HG03135 (cell line): ENCODE results near the gene JAKMIP1.

ENCODE experiments used
- ATAC-seq: cut with Tn5 transposase; IDR thresholded peaks from one replicate; pipeline ENCODE4 v1.9.1; 2021; ENCODE audit warnings: mild to moderate bottlenecking, moderate library complexity; ENCODE audit not compliant: unreplicated experiment

JAKMIP1 gene

DNA sequence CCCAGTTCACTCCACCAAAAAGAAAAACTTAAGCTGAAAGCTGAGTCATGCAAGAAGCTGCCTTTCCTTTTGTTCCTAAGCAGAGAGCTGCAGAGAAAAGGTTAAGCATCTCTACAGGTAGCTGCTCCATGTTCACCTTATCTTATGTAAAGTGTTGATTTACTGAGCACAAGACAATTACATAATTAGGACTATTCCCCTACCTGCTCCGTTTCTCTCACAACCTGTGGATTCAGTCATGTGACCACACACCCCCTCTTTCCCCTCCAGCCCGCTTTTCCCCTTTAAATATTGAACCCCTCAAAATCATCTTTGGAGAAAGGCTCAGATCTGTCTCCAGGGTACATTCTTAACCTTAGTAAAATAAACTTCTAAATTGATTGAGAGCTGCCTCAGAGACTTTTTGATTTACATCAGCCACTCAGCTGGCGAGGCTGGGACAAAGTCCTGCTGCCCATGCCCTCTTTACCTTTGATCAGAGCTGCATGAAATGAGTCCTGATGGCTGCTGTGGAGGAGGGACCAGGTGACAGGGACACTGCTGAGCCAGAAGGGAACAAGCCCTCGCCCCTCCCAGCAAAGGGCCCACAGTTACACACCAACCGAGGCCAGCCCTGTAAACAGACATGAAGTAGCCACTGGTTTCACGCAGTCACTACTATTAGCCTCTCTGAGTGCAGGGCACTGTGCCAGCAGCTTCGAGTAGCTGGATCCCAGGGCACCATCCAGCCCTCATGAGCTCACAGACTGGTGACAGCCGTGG is 128.2 kb downstream of the JAKMIP1 start:
- no peak for ATAC-seq

DNA sequence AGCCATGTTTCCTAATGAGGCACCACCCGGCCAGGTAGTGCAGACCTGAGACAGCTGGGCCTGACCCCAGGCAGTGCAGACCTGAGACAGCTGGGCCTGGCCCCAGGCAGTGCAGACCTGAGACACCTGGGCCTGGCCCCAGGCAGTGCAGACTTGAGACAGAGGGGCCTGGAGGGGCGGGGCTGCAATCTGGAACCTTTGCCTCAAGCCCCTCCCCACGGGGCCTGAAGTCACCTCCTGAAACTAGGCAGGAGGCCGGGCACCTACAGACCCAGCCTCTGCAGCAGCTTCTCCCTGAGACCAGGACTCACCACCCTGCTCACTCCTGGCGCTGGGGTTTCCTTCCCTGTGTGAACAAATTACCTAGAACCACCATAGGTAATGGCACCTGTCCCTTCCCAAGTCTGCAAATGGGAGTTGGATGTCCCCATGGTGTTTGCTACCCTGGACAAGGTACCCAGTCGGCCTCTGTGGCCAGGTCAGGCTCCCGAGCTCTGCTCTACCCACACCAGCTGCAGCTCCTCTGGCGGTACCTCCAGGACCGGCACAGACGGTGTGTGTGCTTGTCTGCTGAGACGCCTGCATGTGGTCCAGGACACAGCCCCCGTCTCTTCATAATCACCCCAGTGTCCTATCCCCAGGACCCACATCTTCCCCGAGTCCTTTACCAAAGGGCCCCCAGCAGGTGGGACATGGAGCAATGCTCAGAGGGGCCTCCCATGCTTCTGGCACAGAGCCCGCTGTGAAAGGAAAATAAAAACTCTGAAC is 129.0 kb downstream of the JAKMIP1 start:
- ATAC-seq, result no peak

DNA sequence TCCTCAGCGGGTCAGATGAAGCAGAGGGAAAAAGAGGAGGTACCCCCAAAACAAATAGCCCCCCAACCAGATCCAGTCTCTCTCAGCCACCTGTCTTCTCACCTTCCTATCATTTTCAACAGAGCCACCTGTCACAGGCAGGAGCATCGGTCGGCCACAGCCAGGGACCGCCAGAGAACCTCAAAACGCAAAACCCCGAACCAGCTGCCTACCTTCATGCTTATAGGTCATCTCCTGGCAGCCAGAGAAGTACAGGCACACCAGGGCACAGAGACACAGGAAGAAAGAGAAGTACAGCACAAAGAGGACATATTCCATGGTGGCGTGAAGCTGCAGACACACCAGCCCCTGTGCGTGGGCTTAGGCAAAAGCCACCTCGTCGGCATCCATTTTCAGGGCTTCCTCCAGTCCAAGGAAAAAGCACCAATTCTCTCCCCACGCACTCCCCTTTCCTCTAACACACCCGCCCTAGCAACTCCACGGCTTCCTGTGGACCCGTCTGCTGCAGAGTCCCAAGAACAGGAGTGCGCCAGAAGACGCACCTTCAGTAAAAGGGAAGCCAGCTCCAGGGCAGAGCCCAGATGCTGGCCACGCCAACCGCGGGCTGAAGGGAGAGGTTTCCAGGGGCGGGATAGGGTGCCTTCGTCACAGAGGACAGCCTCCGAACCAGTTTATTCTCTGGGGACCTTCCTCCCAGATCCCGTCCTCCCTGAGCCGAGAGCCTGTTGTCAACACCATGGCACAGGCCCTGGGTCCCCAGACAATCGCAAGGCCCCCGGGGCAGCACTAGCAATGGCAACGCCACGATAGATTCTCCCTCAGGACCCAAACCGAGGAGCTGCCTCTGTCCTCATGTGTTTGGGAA is 130.3 kb downstream of the JAKMIP1 start:
- no peak for ATAC-seq

DNA sequence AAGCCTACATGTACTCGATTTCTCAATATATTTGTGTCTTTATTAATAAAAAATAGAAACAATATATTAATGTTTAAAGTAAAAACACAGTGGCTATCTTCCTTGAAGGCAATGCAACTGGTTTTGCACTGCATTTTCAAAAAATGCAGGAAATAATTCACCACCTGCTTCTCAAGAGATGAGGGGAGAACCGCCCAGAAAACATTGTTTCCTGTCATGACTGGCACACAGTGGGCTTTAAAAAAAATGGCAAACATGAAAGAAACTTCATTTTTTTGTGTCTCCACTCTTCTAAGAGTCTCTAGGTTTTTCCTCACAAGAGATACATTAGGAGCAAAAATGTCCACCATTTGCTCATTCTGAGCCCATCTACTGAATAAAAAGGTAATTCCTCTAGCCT is 131.4 kb downstream of the JAKMIP1 start:
- no peak for ATAC-seq

DNA sequence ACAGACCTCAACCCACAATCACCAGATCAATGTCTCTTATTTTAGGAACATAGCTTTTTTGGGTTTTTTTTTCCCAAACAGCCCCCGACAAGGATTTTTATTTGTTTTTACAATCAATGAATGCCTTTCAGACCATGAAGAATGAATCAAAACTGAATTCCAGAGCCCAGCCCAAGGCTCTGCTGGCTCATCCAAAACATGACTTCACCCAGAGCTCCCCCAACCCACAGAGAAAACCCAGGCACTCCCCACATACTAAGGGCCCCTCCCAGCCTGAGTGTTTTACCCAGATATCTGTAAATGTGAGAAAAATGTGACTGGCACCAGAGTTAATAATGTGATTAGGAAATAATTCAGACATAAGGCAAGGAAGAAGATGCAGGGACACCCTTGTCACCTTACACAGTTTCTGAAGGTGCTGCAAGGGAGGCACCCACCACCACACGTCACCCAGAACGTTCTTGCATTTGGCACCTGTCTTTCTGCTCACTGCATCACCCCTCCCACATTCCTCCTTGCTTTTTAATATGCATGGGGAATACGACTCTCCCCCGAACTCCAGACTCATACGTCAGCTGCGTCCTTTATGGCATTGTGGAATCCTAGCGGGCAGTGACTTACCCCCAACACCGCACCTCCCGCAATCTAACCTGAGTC is 134.3 kb downstream of the JAKMIP1 start:
- ATAC-seq, result no peak

DNA sequence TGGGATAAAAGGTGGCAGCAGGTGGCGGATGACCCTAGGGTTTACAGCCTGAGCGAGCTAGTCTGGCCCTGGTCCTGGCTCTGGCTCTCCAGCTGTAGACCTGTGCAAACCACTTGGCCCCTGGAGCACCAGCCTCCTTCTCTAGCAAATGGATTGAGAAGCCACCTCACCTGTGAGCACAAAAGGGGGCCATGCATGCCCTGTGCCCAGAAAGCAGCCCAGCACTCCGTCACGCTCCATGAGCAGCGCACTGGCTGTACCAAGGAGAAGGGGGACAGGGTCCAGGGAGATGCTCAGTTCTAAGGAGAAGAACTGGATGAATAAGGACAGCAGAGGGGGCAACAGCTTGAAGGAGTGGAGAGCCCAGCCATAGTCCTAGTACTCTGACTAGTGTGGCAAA is 135.2 kb downstream of the JAKMIP1 start:
- ATAC-seq, result no peak

DNA sequence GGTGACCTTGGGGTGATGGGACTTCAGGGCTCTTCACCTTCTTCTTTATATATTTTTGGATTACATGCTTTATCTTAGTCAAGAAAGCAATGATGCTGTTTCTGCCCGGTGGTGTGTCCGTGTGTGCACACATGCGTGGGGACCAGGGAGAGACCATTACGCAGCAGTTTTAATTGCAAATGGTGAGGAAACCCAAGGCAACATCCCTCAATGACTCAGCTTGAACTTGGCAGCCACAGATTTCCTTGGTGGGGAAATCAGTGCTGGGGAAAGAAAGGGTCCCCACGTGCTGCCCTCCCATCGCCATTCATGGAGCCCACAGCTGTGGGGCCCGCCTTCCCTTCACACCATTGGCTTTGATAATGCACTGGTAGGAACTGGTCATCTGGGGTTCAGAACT is 136.0 kb downstream of the JAKMIP1 start:
- no peak for ATAC-seq

DNA sequence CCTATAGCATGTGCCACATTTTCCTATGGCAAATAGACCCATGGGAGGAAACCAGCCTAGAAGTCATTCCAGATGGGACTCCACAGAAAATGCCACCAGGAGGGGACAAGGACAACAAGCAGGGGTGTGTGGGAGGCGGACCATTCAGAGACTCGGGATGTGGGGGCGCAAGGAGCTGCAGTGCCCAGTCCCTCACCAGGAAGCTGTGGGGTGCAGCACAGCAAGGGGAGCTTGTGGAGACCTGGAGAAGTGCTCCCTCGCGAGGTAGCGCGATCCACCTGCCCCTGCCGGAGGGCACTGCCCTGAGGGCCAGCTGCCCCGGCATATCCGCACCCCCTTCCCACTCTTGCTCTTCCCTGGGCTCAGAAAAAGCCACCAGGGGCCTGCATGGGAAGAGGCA is 136.7 kb downstream of the JAKMIP1 start:
- no peak for ATAC-seq

DNA sequence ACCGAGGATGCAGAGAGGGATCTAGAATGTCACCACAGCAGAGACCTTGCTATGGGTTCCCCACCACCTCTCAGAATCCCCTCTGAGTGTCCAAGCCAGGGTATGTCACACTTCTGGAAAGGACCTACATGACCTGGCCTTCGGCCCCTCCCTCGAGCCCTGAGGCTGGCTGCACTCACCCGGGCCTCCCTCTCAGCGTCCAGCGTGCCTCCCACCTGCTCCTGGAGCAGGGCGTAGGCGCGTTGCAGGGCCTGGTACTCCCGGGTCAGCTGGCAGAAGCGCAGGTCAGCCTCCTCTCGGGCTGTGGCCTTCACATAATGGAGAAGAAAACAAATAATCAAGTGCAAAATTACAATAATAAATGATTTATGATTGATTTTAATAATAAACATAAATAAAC is 138.2 kb downstream of the JAKMIP1 start:
- no peak for ATAC-seq

DNA sequence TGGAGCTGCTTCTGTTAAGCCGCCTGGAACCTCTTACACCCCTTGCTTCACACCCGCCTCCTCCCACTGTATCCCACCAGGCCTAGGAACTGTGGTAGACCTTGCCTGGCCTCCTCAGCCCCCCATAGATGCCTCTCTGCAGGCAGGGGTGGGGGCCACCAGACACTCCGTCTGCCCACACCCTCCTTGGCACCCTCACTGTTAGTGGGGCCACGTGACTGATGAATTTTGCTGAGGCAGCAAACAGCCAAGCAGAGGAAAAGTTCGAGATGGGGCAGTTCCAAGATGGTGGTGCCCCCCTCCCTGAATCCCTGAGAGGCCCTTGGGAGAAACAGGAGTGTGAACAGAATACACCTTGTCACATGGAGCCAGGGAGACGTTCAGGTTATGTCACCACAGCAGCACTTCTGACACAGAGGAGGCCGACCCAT is 141.0 kb downstream of the JAKMIP1 start:
- no peak for ATAC-seq

DNA sequence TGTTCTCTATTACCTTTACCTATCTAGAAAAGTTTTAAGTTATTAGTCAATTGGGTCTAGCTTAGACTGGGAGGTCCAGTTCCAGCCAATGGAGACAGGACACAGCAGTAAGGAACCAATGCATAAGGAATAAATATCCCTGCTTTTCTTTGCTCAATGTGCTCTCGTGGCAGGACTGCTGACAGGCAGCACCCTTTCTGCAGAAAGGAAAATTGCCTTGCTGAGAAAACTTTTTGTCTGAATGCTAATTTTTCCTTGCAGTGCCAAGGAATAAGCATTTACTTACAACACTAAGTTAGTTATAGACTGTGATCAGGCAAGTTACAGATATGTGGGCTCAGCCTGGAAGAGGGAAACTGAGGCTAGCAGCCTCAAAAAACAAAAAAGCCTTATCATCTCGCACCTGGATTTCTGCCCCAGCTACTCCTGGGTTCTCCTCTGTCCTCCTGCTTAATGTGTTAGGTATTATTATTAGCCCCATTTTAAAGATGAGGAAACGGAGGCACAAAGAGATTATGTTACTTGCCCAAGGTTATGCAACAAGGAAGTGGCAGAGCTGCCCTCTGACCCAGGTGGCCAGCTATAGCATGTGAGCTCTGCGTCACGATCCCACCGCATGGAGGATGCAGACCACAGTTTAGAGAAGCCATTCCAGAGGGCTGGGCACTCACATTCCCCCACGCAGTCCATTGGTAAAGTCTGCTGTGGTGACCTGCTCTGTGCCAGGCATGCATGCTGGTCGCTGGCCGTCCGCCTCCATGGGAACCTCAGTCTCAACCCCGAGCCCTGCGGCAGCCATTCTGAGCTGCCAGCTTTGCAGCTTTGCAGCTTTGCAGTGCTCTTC is 141.6 kb downstream of the JAKMIP1 start:
- no peak for ATAC-seq

DNA sequence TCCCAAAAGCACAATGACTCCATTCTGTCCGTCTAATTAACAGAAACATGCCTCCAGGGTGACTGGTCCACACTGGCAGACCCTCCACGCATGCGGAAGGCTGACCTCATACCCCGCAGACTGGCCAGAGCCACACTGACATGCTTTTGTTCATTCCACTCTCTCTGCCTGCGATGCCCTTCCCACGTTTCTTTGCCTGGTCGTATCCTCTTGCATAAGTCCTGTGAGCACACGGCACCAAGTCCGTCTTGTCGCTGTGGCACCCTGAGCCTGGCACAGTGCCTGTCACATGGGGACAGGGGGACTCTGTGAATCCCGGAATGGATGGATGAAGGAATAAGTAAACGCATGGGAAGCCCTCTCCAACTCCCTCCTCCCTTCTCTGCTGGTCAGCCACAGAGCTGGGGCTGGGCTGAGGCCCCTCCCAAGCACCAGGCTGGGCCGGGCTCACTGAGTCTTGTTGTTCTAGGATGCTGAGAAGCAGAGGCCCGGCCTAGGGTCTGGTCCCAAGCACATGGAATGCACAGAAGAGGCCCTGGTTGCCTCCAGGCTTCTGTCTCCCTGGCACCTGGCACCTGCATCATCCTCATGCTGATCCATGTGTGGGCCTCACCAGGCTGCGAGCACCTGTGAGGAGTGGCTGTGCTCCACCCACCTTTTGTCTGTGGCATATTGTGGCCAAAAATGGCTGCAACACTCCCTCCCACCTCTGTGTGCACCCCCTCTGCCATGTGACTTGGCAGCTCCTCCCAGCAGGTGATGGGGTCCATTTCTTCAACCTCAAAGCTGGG is 143.2 kb downstream of the JAKMIP1 start:
- no peak for ATAC-seq

DNA sequence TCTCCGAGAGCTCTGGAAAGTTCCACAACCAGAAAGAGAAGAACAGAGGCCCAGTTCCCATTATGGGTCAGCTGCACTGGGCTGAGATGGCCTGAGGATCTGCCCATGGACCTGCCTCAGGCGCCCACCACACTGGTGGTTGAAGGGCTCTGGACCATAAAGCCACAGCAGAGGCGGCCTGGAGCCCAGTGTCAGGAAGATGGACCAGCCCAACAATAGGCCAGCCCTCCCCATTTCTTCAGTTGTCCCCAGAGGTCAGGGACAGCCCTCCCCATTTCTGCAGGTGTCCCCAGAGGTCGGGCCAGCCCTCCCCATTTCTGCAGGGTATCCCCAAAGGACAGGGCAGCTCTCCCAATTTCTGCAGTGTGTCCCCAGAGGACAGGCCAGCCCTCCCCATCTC is 144.9 kb downstream of the JAKMIP1 start:
- no peak for ATAC-seq

DNA sequence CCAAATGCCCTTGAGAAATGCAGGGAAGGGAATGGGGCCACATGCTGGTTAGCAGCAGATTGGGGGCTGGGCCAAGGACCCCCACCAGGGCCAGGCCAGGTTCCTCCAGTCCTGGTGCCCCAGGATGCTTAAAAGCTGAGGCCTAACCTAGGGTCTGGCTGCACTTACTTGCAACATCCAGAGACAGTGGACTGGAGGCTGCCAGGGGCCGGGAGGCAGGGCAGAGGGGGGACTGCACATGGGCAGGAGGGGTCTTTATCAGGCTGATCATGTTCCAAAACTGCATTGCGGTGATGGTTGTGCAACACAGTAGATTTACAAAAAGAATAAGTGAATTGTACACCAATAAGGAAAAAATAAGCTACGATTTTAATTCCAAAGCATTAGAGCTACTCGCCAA is 145.3 kb downstream of the JAKMIP1 start:
- ATAC-seq, result no peak

DNA sequence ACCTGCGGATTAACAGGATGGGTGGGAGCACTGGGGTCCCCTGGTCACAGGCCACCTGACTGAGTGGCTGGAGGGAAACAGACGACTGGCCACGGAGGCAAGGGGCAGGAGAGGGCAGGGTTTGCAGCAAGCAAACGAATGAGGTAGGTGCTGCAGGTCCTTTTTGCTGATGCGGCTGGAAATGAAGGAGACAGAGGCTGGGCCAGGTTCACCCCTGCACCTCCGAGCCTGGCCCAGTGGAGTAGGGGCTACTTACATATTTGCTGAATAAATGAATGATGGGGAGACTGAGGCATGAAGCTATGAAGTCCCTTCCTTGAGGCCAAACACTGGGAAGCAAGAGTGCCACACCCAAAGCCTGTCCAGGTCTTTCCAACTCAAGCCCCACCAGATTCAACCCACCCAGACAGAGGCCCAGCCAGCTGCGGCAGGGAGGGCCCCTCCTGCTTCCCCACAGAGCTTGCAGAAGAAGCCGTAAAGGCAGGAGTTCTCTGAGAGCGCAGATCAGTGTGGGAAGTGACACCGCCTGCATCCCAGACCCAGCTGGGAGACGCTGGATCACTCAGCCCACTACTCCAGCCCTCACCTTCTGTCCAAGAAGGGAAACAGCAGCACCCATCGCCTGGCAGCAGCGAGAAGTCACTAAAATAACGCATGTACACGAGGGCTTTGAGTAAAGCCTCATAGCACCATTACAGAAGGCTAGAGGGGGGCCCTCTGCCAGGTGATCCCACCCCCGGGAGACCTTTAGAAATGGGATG is 146.0 kb downstream of the JAKMIP1 start:
- ATAC-seq, result no peak

DNA sequence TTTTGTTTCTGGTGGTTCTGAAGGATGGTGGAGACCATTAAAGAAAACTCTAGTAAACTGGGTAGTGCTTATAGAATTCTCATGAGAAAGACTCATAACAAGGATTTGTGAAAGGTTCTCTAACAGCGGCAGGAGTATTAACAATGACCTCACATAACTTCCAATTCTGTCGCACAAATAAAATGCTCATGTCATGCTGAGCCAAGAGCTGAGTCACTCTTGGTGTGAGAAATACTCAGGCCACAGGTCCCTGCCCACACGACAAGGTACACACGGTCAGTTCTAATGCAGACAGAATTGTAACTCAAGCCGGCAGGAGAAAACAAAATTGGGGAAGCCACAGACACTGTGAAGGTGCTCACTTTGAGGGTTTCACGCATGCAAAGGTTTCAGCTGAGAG is 147.7 kb downstream of the JAKMIP1 start:
- no peak for ATAC-seq

DNA sequence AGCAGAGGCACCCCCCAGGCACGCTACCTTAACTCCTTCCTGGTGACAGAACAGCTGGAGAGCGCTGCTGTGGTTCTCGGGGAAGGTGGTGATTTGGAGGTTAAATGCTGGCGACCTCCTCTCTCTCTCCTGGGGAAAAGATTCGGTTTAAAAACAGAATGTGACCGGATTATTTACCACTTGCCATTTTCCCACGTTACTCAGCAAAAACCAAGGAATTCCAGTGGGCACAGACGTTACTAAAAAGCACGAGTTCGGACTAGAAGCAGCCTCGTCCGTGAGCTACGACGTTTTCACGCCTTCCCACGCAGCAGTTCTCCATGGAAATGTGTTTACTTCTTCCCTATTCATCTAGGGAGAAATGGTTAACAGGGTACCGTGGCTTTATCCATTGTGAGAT is 149.8 kb downstream of the JAKMIP1 start:
- no peak for ATAC-seq

DNA sequence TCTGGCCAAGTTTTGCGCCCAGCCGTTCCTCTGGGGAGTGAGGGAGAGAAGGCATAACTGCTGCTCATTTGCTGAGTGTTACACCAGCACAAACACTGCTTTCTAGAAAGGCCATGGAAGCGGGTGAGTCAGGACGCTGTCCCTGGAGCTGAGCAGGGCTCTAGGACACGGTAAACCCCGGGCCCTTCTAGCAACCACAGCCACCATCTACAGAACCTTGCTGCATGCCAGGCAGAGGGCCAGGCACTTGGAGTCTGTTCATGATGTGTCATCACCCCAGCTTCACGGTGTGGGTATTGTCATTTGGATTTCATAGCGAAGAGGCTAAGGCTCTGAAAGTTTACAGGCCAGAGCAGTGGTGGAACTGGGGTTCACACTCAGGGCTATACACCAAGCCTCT is 150.4 kb downstream of the JAKMIP1 start:
- no peak for ATAC-seq

DNA sequence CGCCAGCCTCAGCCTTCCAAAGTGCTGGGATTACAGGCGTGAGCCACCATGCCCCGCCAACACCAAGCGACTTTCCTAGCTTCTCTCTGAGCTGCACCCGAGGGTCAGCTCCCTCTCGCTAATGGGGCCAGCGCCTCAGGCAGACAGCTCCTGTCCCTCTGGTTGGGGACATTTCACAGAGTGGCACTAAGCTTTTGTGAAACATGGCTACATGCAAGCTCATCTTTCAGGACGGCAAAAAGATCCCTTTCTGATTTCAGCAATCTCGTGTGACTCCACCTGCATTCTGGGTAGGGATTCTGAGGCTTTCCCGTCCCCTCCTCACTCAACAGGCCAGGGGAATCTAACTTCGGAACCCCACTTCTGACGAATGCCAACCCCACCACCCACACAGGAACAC is 151.1 kb downstream of the JAKMIP1 start:
- ATAC-seq, result no peak
